HG03060 (cell line): ENCODE data around the gene RALY.

ENCODE experiments used
- ATAC-seq: cut with Tn5 transposase; IDR thresholded peaks from one replicate; pipeline ENCODE4 v1.9.1; 2021; ENCODE audit warnings: low read depth, moderate number of reproducible peaks; ENCODE audit not compliant: unreplicated experiment

Gene RALY

GRCh38 chr20:34045930-34046725 is 52.4 kb downstream of the RALY start:
- ATAC-seq: no peak

DNA sequence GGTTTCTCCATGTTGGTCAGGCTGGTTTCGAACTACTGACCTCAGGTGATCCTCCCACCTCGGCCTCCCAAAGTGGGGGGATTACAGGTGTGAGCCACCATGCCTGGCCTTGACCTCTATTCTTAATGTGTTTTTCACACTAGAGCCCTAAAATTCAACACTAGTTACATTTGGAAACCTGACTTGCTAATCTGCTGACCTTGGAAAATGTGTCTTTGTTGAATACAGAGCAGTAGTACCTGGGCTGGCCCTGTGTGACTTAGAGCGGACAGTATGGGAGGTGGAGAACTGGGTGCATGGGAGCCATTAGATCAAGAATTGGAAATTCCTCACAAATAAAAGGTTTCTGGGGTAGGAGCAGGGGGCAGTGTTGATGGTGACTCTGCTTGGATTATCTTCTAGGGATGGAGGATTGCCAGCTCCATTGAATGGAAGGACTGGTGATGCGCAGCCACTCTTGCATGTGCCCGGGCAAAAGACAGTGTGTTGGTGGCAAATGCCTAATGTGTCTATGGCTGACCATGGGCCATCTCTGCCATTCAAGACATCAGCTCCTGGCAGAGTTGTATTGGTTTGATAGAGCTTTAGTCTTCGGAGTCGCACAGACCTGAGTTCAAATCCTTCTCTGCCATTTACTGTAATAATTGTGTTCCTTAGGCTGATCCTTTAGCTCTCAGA is 53.4 kb downstream of the RALY start:
- ATAC-seq: no peak

GRCh38 chr20:34047917-34048316 is 54.2 kb downstream of the RALY start:
- no peak for ATAC-seq

GRCh38 chr20:34049389-34049788 is 55.7 kb downstream of the RALY start:
- no peak for ATAC-seq

DNA sequence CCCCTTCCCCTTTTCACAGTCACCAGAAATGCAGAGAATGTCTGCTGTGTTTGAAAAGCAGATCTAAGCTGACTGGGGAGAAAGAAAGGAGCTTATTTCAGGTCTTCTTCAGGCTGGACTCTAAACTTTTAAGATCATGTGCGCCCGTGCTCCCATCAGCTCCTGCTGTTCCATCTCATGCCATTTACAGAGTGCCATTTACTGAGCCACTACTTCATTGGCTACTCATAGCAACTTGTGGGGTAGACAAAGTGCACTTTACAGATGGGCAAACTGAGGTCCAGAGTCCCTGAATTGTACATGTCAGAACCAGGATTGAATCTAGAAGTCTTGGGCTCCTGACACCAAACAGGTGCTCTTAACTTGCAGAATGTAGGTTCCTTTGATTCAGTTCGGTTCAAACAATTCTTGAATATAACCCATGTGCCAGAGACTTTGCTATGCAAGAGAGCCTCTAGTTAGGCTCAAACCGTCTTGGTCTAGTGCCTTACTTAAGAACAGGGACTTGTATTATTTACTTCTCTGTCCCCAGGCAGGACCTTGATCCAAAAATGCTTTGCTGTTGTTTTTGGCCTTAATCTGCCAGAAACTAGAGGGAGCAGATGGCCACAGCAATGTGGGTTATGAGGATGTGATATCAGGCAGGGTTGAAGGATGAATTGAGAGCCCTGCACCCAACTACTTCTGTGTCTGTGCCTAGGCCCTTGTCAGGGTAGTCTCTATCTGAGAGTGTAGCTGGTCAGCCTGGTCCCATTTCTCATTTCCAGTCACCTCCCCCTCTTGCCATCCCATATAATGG is 56.4 kb downstream of the RALY start:
- no peak for ATAC-seq

GRCh38 chr20:34052414-34052813 is 58.7 kb downstream of the RALY start:
- no peak for ATAC-seq

DNA sequence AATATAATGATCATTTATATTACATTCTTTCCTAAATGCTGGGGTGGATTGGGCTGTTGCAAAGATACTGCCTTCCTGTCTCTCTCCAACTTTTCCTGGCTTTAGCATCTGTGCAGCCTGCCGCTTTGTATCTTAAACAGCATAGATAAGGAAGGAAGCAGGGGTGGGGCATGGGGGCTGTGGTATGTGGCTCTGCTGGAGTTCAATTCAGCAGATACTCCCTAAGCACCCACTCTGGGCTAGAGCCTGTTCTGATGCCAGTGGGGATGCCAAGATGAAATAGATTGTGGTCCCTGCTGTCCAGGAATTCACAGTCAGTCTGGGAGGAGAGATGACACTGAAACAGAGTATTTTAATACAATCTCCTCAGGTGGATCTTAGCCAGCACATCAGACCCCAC is 61.6 kb downstream of the RALY start:
- ATAC-seq: no peak

DNA sequence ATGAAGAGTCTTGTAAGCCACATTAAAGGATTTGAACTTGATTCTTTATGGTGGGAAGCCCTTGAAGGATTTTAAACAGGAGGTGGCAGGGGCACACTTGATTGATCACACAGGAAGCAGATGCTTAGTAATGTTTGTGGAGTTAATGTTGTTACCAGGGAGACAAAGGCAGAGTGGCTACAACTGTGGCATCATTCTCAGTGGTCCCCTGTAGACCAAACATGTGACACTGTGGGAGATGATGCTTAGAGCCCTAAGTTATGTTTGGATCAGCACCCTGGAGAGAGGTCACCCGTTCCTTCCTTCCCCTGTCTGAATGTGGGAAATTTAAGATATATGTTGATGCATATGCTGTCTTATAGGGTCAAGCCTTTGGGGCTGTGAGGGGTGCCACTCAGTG is 65.1 kb downstream of the RALY start:
- no peak for ATAC-seq

DNA sequence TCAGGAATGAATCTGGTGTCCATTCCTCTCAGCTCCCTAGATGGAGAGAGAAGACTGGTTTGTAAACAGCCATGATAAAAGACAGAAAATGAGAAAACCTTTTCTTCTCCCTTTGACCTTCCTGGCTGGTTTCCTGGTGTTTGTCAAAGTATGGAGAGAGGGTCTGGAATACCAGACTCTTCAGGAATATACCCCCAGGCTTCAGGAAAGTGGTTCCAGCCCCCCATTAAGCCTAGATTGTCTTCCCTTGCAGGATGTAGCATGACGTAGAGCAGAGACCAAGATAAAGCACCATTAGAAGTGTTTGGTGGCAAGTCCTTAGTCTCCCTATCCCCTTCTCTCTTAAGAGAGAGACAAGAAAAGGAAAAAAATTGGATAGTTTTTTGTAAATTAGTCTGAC is 67.3 kb downstream of the RALY start:
- no peak for ATAC-seq

GRCh38 chr20:34061695-34062094 is 68.0 kb downstream of the RALY start:
- no peak for ATAC-seq

DNA sequence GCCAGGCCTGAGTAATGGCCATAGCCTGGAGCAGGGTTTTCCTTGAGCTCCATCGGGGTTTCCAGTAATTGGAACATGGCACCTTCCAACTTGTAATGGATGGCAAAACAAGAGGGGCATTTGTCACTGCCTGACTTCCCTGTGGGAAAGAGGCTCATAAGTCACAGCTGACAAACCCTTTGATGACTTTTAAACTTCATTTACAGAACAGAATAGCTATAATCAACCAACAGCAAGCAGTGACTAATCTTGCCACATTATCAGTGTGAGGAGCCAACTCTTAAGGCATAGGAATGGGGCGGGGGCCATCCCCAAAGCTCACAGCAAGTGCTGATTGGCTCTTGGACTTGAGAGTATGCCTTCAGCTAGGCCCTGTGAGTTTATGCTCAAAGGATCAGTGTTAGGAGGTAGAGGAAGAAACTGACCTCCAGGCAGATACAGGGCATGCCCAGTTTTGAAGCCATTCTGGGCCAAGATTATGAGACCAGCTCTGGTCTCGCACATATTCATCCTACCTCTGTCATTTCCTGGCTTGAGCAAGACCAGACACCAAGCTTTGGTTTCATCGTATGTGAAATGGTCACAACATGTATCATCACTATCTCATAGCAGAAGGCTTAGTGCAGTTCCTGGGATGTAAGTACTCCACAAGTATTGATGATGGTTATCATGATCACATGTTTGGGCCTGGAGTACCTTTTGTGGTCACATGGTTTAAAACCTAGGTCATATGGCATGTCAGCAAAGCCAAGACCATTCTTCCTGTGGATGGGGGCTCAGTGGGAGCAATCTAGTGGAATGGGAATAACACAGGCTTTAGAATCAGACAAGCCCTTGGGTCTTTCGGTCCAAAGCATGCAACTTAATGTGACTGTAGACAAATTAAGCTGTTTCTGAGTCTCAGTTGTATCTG is 69.1 kb downstream of the RALY start:
- ATAC-seq: no peak

DNA sequence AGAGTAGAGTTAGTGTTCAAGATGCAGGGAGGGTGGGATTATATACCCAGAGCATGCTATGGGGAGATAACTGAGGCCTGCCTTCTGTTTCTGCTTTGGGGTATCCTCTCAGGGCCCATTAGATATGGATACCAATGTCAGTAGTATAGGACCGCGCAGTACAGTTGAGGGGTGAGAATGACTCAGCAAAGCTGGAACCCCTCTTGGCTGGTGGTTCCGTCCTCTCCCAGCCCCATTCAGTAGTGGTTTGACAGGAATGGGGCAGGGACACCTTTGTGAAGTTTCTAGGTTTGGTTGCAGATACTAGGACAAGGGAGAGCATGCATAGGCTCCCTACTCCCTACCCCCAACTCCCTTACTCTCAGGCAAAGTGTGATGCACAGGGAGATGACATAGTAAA is 70.6 kb downstream of the RALY start:
- ATAC-seq: no peak

- no peak for ATAC-seq
These were observed 71.5 kb downstream of the RALY start for GRCh38 chr20:34065260-34065659.

DNA sequence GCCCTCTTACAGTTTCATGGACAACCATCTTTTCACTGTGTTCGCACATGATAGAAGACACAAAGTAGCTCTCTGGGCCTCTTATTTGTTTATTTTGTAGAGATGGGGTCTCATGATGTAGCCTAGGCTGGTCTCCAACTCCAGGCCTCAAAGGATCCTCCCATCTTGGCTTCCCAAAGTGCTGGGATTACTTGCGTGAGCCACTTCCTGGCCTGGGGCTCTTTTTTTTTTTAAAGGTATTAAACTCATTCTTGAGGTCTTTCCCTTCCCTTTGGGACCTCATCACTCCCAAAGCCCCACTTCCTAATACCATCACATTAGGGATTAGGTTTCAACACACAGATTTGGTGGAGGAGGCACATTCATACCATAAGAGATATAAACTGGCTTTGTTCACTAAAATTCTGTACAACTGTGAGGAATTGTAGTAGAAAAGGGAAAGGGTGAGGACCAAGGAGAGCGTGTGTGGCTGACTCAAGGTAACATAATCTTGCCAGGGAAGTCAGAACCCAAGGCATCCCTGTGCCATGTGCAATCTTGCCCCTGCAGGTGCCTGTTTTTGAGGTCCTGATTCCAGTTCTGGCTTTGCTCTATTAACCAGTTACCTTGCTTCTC is 72.9 kb downstream of the RALY start:
- no peak for ATAC-seq

GRCh38 chr20:34068001-34068400 is 74.3 kb downstream of the RALY start:
- no peak for ATAC-seq

DNA sequence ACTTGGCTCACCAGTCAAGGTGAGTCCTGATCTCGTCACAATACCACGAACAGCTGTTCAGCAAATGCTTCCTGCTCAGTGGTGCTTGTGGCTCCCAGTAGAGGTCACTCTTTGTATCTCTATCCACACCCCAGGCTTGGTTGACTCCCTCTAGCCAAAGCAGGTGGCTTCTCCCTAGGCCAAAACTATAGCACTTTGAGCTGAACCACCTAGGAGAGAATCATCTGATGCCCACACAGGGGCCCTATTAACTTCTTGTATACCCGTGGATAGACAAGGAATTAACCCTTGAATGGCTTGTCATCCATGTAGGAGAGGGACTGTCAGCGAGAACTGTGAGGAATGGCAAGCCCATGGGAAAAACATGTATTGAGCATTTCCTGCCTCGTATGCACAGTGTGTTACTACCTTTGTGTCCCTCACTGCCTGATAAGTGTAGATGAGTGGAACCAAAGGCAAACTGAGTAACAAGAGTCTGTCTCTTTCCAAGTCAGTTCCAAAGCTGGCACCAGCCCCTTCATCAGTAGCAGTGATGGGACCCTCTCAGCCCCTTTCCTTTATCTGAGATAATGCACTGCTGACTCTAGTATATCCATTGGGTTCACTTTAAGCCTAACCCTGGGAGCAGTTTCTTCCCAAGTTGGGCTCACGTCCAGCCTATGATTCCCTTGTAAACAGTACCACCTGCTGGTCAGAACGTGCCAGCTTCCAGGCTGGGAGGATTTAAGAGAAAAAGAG is 75.8 kb downstream of the RALY start:
- peak; percentile 57 for ATAC-seq

- ATAC-seq: no peak
These were observed 76.3 kb downstream of the RALY start for GRCh38 chr20:34070079-34070439.

- ATAC-seq: no peak
These were observed 77.1 kb downstream of the RALY start for GRCh38 chr20:34070859-34071258.

- ATAC-seq: no peak
These were observed 78.4 kb downstream of the RALY start for GRCh38 chr20:34072076-34072475.
